Ovary (tissue), 9 donors: ENCODE results near the gene OPCML. TPM values are rescaled to one million over a fixed set of nuclear protein-coding genes. Genes with fewer than 3 reads are reported as not detected.

Experiments used
- DNase-seq, 5 donors: peaks; one replicate each; pipeline ENCODE4 v3.0.0-alpha.2; 2019 to 2020
- H3K27ac ChIP-seq, 2 donors: fragments of 200-600 bp; one replicate each; pipeline versions ENCODE4 v1.5.1 to v1.8.0; 2019 to 2022
- H3K27me3 ChIP-seq: fragments of 200-600 bp; one replicate; pipeline ENCODE4 v1.8.0; 2022
- H3K36me3 ChIP-seq: fragments of 200-600 bp; sonication (generic); one replicate; pipeline ENCODE4 v1.5.1; 2019
- H3K4me1 ChIP-seq: one replicate; pipeline ENCODE4 v1.8.1; 2013; ENCODE audit warnings: mild to moderate bottlenecking, moderate library complexity; ENCODE audit not compliant: insufficient read depth
- H3K4me3 ChIP-seq: fragments of 200-600 bp; sonication (generic); one replicate; pipeline ENCODE4 v1.5.1; 2017
- H3K9me3 ChIP-seq, 2 donors: fragments of 200-600 bp in 1 of 2; sonication (generic) in 1 of 2; one replicate each; pipeline versions ENCODE4 v1.5.1 to v1.8.1; 2013 to 2019; ENCODE audit warnings: mild to moderate bottlenecking in 1 of 2, moderate library complexity in 1 of 2
- EP300 ChIP-seq: sonication (generic); formaldehyde crosslinking; IDR thresholded peaks from one replicate; pipeline ENCODE4 v1.6.1; 2017; ENCODE audit warnings: antibody characterized with exemption
- POLR2A ChIP-seq: fragments of 450-650 bp; IDR thresholded peaks from one replicate; pipeline ENCODE4 v1.6.1; 2017; ENCODE audit warnings: antibody characterized with exemption, mild to moderate bottlenecking, moderate library complexity
- WGBS, 3 donors: extraction: QIAGEN DNeasy Blood & Tissue Kit in 1 of 3; methylation state at CpG; one replicate each; pipeline versions ENCODE4 v1.1.5 to v1.1.7; 2013 to 2017; 5-methylcytosine and 5-hydroxymethylcytosine counted together
- intact Hi-C, 4 donors: fragments of 100-400 bp; cut with DNase I; formaldehyde crosslinking; loops; one replicate each; pipeline versions ENCODE4 v1.11.0 to v1.15.1; 2022 to 2023
- polyA plus RNA-seq, 2 donors: library from polyadenylated mRNA; stranded (reverse); fragments of 200-250 nt in 1 of 2; fragments of 350-450 nt in 1 of 2; fragmentation: Illumina TruSeq in 1 of 2; extraction: RNeasy Lipid Tissue Mini Kit (QIAGEN cat#74804) in 1 of 2; gene quantifications; one replicate each; pipeline ENCODE4 v1.2.3, GENCODE V29; 2013 to 2014
- total RNA-seq, 7 donors: library from RNA; depleted of rRNA in 2 of 7; stranded (reverse); fragments of >200 nt in 2 of 7; fragmentation: NEBNext Ultra II Directional in 3 of 7; extraction: Animal tissue kit (Norgen Biotek cat#: 25700) in 3 of 7; gene quantifications; one replicate each; pipeline versions ENCODE4 v1.1.0 to v1.2.4, GENCODE V29; 2016 to 2023
- TF ChIP-seq, protein P1 (sequence below), 3 donors: fragments of 450-650 bp in 2 of 3; fragments of 200-600 bp in 1 of 3; IDR thresholded peaks; one replicate each; pipeline versions ENCODE4 v1.5.1 to v1.8.0; 2016 to 2022; ENCODE audit warnings: antibody characterized with exemption in 3 of 3, mild to moderate bottlenecking in 1 of 3
- donor health status: DM: no; HTN: no; CAD: no; lungs with moderate emphysema.
- donor health status: DM: no; HTN: no; CAD: no.
- donor health status: Bipolar disorder and iron deficiency.
- donor health status: DM: yes; HTN: yes; CAD: no.
- donor health status: DM: no; HTN: no; CAD: no.
- donor health status: DM: yes; HTN: yes; CAD: no.

Gene OPCML
- total and polyA plus RNA-seq, 9 donors = under 0.01 to 2.8 (median 0.32) TPM; not detected in 2

DNA sequence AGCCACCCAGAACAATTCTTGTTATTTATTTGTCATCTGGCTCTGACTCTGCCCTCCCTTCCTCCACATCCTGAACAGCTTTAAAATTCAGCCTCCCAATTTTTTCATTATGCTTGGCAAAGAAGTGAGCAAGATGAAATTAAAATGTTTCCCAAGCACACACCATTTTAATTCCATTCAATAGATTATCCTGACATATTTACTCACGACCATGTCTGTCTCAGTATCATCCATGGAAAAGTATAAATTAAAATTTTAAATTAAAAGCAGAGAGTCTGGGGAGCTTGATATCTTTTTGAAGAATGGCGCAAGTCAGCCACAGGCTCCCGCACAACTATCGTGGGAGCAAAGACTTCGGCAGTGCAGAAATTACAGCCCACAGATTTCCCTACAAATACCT lies 862.4 kb downstream of the OPCML start:
- intact Hi-C loops = no loop called here
- Histone ChIP-seq H3K4me3 (no peak overlapping the region), H3K9me3 (no peaks in the 10 kb centered on the region), H3K27ac (no peak overlapping the region), H3K27me3 (no peaks in the 10 kb centered on the region), H3K4me1 (no peaks in the 10 kb centered on the region), H3K36me3 (no peaks in the 10 kb centered on the region)
- 46 to 56% (median 50%) methylated on average over 5 of the region's 5 CpGs for WGBS, 3 donors
- DNase-seq = no peak
- TF ChIP-seq EP300 (no peak), POLR2A (no peak)
- TF ChIP-seq, protein P1, sequence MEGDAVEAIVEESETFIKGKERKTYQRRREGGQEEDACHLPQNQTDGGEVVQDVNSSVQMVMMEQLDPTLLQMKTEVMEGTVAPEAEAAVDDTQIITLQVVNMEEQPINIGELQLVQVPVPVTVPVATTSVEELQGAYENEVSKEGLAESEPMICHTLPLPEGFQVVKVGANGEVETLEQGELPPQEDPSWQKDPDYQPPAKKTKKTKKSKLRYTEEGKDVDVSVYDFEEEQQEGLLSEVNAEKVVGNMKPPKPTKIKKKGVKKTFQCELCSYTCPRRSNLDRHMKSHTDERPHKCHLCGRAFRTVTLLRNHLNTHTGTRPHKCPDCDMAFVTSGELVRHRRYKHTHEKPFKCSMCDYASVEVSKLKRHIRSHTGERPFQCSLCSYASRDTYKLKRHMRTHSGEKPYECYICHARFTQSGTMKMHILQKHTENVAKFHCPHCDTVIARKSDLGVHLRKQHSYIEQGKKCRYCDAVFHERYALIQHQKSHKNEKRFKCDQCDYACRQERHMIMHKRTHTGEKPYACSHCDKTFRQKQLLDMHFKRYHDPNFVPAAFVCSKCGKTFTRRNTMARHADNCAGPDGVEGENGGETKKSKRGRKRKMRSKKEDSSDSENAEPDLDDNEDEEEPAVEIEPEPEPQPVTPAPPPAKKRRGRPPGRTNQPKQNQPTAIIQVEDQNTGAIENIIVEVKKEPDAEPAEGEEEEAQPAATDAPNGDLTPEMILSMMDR (IDR thresholded peaks at IDR 0.05) = no peak

DNA sequence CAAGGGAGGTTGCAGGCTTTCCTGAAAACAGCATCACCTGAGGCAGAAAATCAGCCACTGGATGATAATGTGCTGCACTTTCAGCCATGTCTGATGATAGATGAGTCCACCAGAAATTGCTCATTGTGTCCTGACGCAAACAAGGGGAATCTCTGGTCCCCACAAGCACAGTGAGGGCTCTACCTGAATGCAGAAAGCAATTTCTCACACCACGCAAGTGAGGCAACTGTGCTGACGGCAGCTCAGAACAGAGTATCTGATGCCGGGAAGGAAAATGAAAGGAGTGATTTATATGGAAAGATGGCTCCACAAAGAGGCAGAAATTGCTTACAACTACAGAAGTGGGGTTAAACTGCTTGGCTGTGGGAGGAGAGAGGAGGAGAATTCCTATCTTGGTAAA lies 867.1 kb downstream of the OPCML start:
- WGBS, 3 donors = 59 to 65% (median 62%) methylated on average over 4 of the region's 4 CpGs
- Histone ChIP-seq H3K4me1 (no peaks in the 10 kb centered on the region), H3K4me3 (no peak overlapping the region), H3K27ac (no peak overlapping the region), H3K27me3 (no peaks in the 10 kb centered on the region), H3K36me3 (no peaks in the 10 kb centered on the region), H3K9me3 (no peaks in the 10 kb centered on the region)
- TF ChIP-seq, protein P1 (IDR thresholded peaks at IDR 0.05) = no peak
- TF ChIP-seq POLR2A (no peak), EP300 (no peak)
- no peak for DNase-seq
- intact Hi-C loops = no loop called here

DNA sequence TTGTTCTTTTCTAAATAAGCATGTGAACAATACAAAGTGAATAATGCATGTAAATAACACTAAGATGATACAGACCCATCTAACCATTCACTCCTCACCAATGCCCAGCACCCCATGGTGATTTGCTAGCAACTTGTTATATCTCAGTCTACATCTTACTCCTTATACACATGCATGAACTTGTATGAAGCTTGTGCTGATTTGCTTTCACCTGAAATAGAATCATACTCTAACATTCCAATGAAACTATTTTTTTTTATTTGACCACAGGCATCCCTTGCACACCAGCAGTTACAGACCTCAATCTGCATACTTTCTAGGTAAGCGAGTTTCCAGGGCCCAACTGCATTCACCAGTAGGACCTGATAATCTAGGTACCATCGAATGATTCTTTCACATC lies 873.6 kb downstream of the OPCML start:
- intact Hi-C loops = no loop called here

DNA sequence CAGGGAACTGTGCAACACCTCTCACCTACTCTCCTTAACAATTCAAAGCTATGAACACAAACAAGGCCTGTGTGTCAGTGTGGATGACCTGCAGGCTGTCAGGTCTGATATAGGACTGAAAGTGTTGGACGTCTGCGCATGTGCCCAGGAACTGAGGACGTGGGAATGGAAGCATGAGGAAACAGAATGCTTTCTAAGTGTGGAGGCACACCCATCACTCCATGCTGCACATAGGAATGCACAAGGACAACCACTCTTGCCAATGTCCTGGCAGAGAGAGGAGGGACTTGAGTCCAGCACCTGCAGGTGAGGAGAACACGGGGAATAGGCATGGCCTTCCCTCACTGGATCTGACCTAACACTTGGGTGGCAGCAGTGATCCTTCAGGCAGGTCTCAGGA lies 874.3 kb downstream of the OPCML start:
- Histone ChIP-seq H3K27ac (no peak overlapping the region), H3K9me3 (no peaks in the 10 kb centered on the region), H3K4me1 (no peaks in the 10 kb centered on the region), H3K36me3 (no peaks in the 10 kb centered on the region), H3K4me3 (no peak overlapping the region), H3K27me3 (no peaks in the 10 kb centered on the region)
- TF ChIP-seq, protein P1 (IDR thresholded peaks at IDR 0.05) = no peak
- TF ChIP-seq POLR2A (no peak), EP300 (no peak)
- intact Hi-C loops = no loop called here
- WGBS, 3 donors = 73 to 86% (median 79%) methylated on average over 4 of the region's 4 CpGs
- no peak for DNase-seq

More for the DNA sequence above, 873.6 kb downstream of the OPCML start:
- TF ChIP-seq POLR2A (no peak), EP300 (no peak)
- TF ChIP-seq, protein P1 (IDR thresholded peaks at IDR 0.05) = no peak
- H3K4me3 ChIP-seq = no peak overlapping the region
- H3K36me3 ChIP-seq = no peaks in the 10 kb centered on the region
- no peak for DNase-seq
- 81 to 87% (median 81%) methylated on average over 2 of the region's 2 CpGs for WGBS, 3 donors
- no peak overlapping the region for H3K27ac ChIP-seq
- H3K9me3 ChIP-seq = no peaks in the 10 kb centered on the region
- no peaks in the 10 kb centered on the region for H3K27me3 ChIP-seq
- H3K4me1 ChIP-seq = no peaks in the 10 kb centered on the region
